Endothelial cell (in vitro differentiated cells): Measurements from ENCODE around the gene MAGI3. TPM values are rescaled to one million over a fixed set of nuclear protein-coding genes. Genes with fewer than 3 reads are reported as not detected.

ENCODE experiments used
- DNase-seq: peaks from one replicate; pipeline ENCODE4 v3.0.0; 2021; ENCODE audit warnings: low spot score
- H3K27ac Mint-ChIP-seq: one replicate; pipeline ENCODE4 v1.8.0; 2021; ENCODE audit warnings: mixed read lengths, inconsistent platforms; ENCODE audit not compliant: unreplicated experiment
- H3K27me3 Mint-ChIP-seq: one replicate; pipeline ENCODE4 v1.8.0; 2021; ENCODE audit warnings: mild to moderate bottlenecking, moderate library complexity, mixed read lengths, inconsistent platforms; ENCODE audit not compliant: unreplicated experiment
- H3K36me3 Mint-ChIP-seq: one replicate; pipeline ENCODE4 v1.8.0; 2021; ENCODE audit warnings: mild to moderate bottlenecking, low read depth, mixed read lengths, inconsistent platforms; ENCODE audit not compliant: unreplicated experiment
- H3K4me1 Mint-ChIP-seq: one replicate; pipeline ENCODE4 v1.8.0; 2021; ENCODE audit warnings: mild to moderate bottlenecking, mixed read lengths, inconsistent platforms; ENCODE audit not compliant: unreplicated experiment
- H3K4me3 Mint-ChIP-seq: one replicate; pipeline ENCODE4 v1.8.0; 2021; ENCODE audit warnings: mild to moderate bottlenecking, mixed read lengths, inconsistent platforms; ENCODE audit not compliant: unreplicated experiment
- H3K9me3 Mint-ChIP-seq: one replicate; pipeline ENCODE4 v1.8.0; 2021; ENCODE audit warnings: mixed read lengths, inconsistent platforms; ENCODE audit not compliant: unreplicated experiment
- total RNA-seq: library from RNA; stranded (reverse); fragmentation: NEBNext Ultra II Directional; extraction: Animal tissue kit (Norgen Biotek cat#: 25700); gene quantifications from one replicate; pipeline ENCODE4 v1.2.1, GENCODE V29; 2021; ENCODE audit not compliant: unreplicated experiment
- TF ChIP-seq, protein P1 (sequence below): fragments of 200-600 bp; sonication (generic); IDR thresholded peaks from one replicate; pipeline ENCODE4 v1.5.0; 2021; ENCODE audit warnings: antibody characterized with exemption; ENCODE audit not compliant: unreplicated experiment

The MAGI3 gene
- total RNA-seq, 1 donor from 2014 or later = 18.9 TPM

DNA sequence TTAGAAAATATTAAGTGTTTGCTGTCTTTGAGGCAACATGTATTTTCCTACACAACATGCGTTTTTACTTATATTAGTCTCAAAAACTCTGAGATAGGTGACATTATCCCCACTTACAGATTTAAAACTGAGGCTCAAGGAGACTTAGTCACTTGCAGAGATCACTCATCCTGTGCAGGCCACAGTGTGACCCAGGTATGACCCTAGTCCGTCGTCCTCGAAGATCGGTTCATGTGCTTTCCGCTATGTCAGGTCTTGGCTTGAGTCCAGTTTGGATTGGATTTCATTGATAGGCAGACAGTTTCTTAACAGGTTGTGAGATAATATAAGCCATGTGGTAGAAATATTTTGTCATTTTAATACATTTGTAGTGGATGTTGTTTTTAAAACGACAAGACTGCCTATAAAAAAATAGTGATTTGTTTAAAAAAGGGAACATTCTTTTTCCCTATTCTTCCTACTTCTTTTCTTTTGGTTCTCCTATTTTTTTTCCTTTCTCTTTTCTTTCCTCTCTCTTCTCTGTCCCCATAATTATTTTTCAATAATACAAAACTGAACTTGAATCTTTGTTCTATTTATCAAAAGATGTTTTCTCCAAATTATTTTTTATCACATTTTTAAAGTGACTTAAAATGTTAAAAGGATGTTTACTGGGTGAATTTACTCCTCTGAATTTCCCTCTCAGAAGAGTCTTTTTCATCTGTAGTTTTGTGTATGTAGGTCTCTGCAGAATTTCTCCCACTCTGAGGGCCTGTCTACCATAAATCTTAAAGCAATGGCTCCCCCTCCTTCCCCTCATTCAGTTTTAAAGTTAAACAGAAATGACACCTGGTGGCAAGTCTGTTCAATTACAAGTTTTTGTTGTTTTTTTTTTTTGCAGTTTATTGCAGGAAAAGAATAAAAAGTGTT lies 287.2 kb downstream of the MAGI3 start:
- Mint-ChIP-seq H3K4me3 (no peak overlapping the region), H3K27me3 (peaks cover 4% of the 10 kb centered on the region), H3K4me1 (peaks cover 4% of the 10 kb centered on the region), H3K27ac (no peak overlapping the region), H3K36me3 (no peaks in the 10 kb centered on the region), H3K9me3 (no peaks in the 10 kb centered on the region)
- DNase-seq = no peak
- TF ChIP-seq, protein P1, sequence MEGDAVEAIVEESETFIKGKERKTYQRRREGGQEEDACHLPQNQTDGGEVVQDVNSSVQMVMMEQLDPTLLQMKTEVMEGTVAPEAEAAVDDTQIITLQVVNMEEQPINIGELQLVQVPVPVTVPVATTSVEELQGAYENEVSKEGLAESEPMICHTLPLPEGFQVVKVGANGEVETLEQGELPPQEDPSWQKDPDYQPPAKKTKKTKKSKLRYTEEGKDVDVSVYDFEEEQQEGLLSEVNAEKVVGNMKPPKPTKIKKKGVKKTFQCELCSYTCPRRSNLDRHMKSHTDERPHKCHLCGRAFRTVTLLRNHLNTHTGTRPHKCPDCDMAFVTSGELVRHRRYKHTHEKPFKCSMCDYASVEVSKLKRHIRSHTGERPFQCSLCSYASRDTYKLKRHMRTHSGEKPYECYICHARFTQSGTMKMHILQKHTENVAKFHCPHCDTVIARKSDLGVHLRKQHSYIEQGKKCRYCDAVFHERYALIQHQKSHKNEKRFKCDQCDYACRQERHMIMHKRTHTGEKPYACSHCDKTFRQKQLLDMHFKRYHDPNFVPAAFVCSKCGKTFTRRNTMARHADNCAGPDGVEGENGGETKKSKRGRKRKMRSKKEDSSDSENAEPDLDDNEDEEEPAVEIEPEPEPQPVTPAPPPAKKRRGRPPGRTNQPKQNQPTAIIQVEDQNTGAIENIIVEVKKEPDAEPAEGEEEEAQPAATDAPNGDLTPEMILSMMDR = peak; percentile 95

DNA sequence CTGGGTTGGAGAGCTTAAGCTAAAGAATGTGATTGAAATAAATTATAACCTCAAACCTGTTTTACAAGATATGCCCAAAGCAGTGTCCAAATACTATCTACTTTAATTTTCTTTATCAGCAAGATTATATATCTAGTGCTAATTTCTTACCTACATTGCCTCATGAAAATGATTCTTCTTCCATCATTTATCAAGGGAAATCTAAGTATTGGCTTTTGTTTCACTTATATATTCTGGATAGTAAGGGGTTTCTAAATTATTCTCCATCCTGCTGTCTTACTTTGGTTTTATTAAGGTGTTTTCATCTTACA lies 287.8 kb downstream of the MAGI3 start:
- H3K27me3 Mint-ChIP-seq = peaks cover 4% of the 10 kb centered on the region
- no peaks in the 10 kb centered on the region for H3K36me3 Mint-ChIP-seq
- H3K9me3 Mint-ChIP-seq = no peaks in the 10 kb centered on the region
- DNase-seq = no peak
- no peak overlapping the region for H3K4me3 Mint-ChIP-seq
- no peak overlapping the region for H3K27ac Mint-ChIP-seq
- TF ChIP-seq, protein P1 = peak; percentile 60
- peaks cover 4% of the 10 kb centered on the region for H3K4me1 Mint-ChIP-seq

DNA sequence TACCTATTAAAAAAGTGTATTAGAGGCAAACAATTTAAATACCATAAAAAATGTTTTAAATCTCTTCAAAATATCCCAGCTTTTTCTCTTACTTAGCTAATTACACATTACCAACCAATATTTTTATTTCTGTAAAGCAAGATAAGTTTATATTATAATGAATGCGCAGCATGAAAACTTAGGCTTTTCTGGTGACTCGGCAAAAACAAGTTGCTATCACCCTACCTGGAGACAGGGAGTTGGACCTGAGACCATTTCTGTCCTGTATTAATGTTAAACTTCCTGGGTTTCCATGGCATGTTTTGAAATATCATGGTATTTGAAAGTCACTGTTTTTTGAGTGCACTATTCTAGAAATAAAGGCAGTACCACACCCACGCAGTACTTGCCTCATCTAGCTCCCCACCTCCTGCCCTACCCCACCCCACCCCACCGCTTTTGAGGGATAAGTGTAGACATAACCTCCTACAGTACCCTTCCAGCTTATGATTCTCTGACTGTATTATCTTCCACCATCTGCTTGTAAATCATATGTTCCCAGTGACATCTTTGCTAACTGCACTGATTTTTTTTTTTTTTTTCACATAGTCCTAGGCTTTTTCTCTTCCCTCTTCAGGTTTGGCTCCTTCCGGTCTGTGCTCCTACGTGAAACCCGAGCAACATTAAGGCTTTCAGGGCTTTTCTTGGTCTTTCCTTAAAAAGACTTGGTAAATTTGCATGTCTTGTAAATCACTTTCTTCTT lies 291.5 kb downstream of the MAGI3 start:
- peaks cover 7% of the 10 kb centered on the region for H3K36me3 Mint-ChIP-seq
- H3K27ac Mint-ChIP-seq = no peak overlapping the region
- H3K27me3 Mint-ChIP-seq = peaks cover 4% of the 10 kb centered on the region
- H3K4me1 Mint-ChIP-seq = peaks cover 6% of the 10 kb centered on the region
- H3K9me3 Mint-ChIP-seq = no peaks in the 10 kb centered on the region
- no peak for DNase-seq
- TF ChIP-seq, protein P1 = no peak
- H3K4me3 Mint-ChIP-seq = no peak overlapping the region

DNA sequence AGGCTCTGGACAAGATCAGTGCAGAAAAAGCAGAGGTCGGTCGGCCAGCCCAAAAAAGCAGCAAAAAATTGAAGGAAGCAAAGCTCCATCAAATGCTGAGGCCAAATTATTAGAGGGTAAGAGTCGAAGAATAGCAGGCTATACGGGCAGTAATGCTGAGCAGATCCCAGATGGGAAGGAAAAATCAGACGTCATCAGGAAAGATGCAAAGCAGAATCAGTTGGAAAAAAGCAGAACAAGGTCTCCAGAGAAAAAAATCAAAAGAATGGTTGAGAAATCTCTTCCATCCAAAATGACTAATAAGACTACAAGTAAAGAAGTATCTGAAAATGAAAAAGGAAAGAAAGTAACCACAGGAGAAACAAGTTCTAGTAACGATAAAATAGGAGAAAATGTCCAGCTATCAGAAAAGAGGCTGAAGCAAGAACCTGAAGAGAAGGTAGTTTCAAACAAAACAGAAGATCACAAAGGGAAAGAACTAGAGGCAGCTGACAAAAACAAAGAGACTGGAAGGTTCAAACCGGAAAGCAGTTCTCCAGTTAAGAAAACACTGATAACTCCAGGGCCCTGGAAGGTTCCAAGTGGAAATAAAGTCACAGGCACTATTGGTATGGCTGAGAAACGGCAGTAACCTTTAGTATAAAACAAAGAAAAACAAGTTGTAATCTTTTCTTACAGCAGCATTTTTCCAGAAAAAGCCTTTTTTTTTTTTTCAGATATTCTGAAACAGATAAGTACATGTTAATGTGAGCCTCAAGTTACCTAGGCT lies 293.3 kb downstream of the MAGI3 start:
- no peak for DNase-seq
- Mint-ChIP-seq H3K36me3 (peaks cover 7% of the 10 kb centered on the region), H3K27me3 (no peaks in the 10 kb centered on the region), H3K9me3 (no peaks in the 10 kb centered on the region), H3K4me3 (no peak overlapping the region), H3K4me1 (peaks cover 6% of the 10 kb centered on the region), H3K27ac (peak overlapping the region; percentile 69)
- TF ChIP-seq, protein P1 = no peak
